Hematopoietic multipotent progenitor cell treated with erythropoietin and hydrocortisone succinate and interleukin-3 and kit ligand, for 6 days (in vitro differentiated cells): ENCODE data around the gene CXorf51B.
"Not testable (repeated sequence)": the region's sequence is repeated elsewhere in the genome, so short reads cannot be mapped to it uniquely, and the experiment has no call there.

Source experiments
- DNase-seq: peaks from one replicate; pipeline ENCODE4 v3.0.0-alpha.2; 2015

CXorf51B gene

DNA sequence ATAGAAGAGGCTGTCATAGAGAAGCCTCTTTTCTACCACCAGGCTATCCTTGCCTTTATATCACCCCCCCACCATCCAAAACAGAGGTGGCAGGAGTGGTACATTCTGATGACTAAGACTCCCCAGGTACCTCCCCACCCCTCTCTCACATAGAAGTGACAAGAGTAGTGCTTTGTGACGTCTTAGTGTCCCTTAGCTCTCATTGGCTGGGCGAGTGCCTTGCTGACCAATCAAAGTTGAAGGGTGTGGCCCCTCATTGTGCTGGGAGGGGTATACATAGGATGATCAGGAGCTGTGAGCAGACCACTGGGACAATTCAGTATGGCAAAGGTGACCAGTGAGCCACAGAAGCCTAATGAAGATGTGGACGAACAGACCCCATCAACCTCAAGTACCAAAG lies at the start of gene CXorf51B:
Gene CXorf51B, plus strand, starts transcription at position 301 of the 400 bp plus-strand sequence. Its CDS starts 21 bp downstream, at position 322.
- DNase-seq: not testable (repeated sequence)

DNA sequence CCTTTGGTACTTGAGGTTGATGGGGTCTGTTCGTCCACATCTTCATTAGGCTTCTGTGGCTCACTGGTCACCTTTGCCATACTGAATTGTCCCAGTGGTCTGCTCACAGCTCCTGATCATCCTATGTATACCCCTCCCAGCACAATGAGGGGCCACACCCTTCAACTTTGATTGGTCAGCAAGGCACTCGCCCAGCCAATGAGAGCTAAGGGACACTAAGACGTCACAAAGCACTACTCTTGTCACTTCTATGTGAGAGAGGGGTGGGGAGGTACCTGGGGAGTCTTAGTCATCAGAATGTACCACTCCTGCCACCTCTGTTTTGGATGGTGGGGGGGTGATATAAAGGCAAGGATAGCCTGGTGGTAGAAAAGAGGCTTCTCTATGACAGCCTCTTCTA lies 5.1 kb downstream of the CXorf51B start, which contains the start of gene CXorf51A:
Gene CXorf51A, minus strand, starts transcription at position 101 of the 400 bp plus-strand sequence. Its CDS starts 21 bp downstream, at position 80.
- not testable (repeated sequence) for DNase-seq

DNA sequence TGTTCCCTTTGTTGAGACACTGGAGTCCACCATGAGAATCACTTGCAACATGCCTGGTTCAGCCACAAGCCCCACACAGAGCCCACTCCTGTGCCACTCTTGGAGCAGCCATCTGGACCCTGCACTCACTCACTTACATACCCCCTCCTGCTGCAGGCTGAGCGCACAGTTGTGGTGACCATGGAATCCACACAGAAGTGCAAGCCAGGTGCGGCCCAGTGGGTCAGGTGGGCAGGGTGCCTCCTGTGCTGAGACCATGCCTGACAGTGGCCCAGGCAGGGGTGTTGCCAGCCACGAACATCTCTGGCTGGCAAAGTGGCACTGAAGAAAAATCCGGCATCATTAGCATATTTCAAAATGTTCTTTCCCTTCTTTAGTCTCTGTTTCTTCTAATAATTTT lies 22.4 kb downstream of the CXorf51B start:
- DNase-seq: no peak

DNA sequence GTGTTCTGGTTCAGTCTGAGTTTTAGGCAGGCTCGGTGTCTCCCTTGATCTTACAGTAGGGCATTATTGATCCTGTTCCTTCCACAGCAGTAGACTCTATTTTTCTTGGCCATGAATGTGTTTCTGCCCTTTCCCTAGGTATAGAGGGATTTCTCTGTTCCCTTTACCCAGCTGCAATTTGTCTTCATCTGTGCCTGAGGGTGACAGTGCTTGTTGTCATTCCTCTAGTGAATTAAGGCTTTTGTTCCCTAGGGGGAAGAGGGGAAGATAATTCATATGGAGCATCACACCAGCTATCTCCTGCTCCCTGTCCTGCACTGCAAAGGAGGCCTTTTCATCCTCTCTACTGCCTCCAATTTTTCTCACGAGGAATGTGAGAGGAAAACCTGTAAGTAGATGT lies 44.7 kb downstream of the CXorf51B start:
- DNase-seq: no peak
